ENCODE measurements around the gene RELN. TPM values are rescaled to one million over a fixed set of nuclear protein-coding genes. Genes with fewer than 3 reads are reported as not detected.

The RELN gene
- total RNA-seq, 1 experiment from 2014 or later: 0.20 TPM

- Histone ChIP-seq H3K4me1 (ENCODE audit: control insufficient read depth in 1 of 2, insufficient read depth in 2 of 2, low read length in 2 of 2) (no peaks in the 10 kb centered on the region), H4K20me1 (ENCODE audit: insufficient read depth) (no peaks in the 10 kb centered on the region), H3K4me2 (ENCODE audit: low read length) (no peak overlapping the region), H2AFZ (ENCODE audit: low read depth, low read length, poor library complexity, severe bottlenecking) (no peak overlapping the region), H3K9ac (ENCODE audit: low read length) (no peak overlapping the region), H3K9me2 (ENCODE audit: insufficient read depth) (no peaks in the 10 kb centered on the region), H3K27me3 (ENCODE audit: insufficient read depth, low read length) (peaks cover 69% of the 10 kb centered on the region), H3K4me3 (replicated peaks in 1 of 2; ENCODE audit: low read depth in 1 of 2, low read length in 2 of 2) (no peak overlapping the region), H3K36me3 (ENCODE audit: control insufficient read depth in 1 of 2, insufficient read depth in 2 of 2, low read length in 2 of 2) (no peaks in the 10 kb centered on the region), H3K79me2 (ENCODE audit: insufficient read depth, low read length) (no peaks in the 10 kb centered on the region), H3K27ac (ENCODE audit: low read depth, low read length) (no peak overlapping the region), H3K9me3 (ENCODE audit: control insufficient read depth in 1 of 2, insufficient read depth in 1 of 2, low read depth in 1 of 2, low read length in 2 of 2) (no peaks in the 10 kb centered on the region)
- POLR2A ChIA-PET: no interaction called here
- CTCF ChIA-PET: interaction anchor here (0.9 kb wide), 1 partner anchor 8 kb away, joined by 4 read pairs; no protein-coding TSS in a partner anchor
- no peak for TF ChIP-seq CBX3 (IDR thresholded peaks at IDR 0.05; ENCODE audit: low read depth)
- TF ChIP-seq POLR2A (IDR thresholded peaks at IDR 0.05; ENCODE audit: borderline replicate concordance, extremely low read depth, insufficient read depth, insufficient read length): no peak
- TF ChIP-seq RAD21 (IDR thresholded peaks at IDR 0.05; ENCODE audit: low read depth): no peak
- no peak for TF ChIP-seq TCF7L2 (IDR thresholded peaks at IDR 0.05; ENCODE audit: borderline replicate concordance, extremely low read depth, insufficient read depth, insufficient read length)
- no peak for TF ChIP-seq SRF (IDR thresholded peaks at IDR 0.05; ENCODE audit: low read depth)
- BruUV-seq (replicated peaks): no TSS peak
- intact Hi-C loops (cut with micrococcal nuclease): no loop called here
- DNase-seq (ENCODE audit: low read depth, low spot score) (no peak), ATAC-seq (no peak)
- RAD21 ChIA-PET (ENCODE audit: low non-redundant PET in 1 of 2, low total read pairs in 2 of 2, uncharacterized antibody in 2 of 2, unreplicated experiment in 2 of 2): interaction anchor here in 1 of 2 experiments (0.6 kb wide), 1 partner anchor 1354 kb away, joined by 3 read pairs; no protein-coding TSS in a partner anchor
These were observed 425.0 kb downstream of the RELN start for GRCh38 chr7:103564416-103564815.

- Histone ChIP-seq H2AFZ (ENCODE audit: low read depth, low read length, poor library complexity, severe bottlenecking) (no peak overlapping the region), H3K9ac (ENCODE audit: low read length) (no peak overlapping the region), H3K4me2 (ENCODE audit: low read length) (no peak overlapping the region), H3K9me2 (ENCODE audit: insufficient read depth) (no peaks in the 10 kb centered on the region), H3K36me3 (ENCODE audit: control insufficient read depth in 1 of 2, insufficient read depth in 2 of 2, low read length in 2 of 2) (no peaks in the 10 kb centered on the region), H3K27ac (ENCODE audit: low read depth, low read length) (no peak overlapping the region), H4K20me1 (ENCODE audit: insufficient read depth) (no peaks in the 10 kb centered on the region), H3K4me3 (replicated peaks in 1 of 2; ENCODE audit: low read depth in 1 of 2, low read length in 2 of 2) (no peak overlapping the region), H3K9me3 (ENCODE audit: control insufficient read depth in 1 of 2, insufficient read depth in 1 of 2, low read depth in 1 of 2, low read length in 2 of 2) (no peaks in the 10 kb centered on the region), H3K4me1 (ENCODE audit: control insufficient read depth in 1 of 2, insufficient read depth in 2 of 2, low read length in 2 of 2) (no peaks in the 10 kb centered on the region), H3K27me3 (ENCODE audit: insufficient read depth, low read length) (peaks cover 66% of the 10 kb centered on the region), H3K79me2 (ENCODE audit: insufficient read depth, low read length) (no peaks in the 10 kb centered on the region)
- BruUV-seq (replicated peaks): no TSS peak
- RAD21 ChIA-PET (ENCODE audit: low non-redundant PET in 1 of 2, low total read pairs in 2 of 2, uncharacterized antibody in 2 of 2, unreplicated experiment in 2 of 2): no interaction called here
- CTCF ChIA-PET: no interaction called here
- intact Hi-C loops (cut with micrococcal nuclease): no loop called here
- POLR2A ChIA-PET: no interaction called here
- TF ChIP-seq CEBPB (IDR thresholded peaks at IDR 0.05; ENCODE audit: low read depth): no peak
- no peak for TF ChIP-seq ELF1 (IDR thresholded peaks at IDR 0.05; ENCODE audit: borderline replicate concordance, low read depth)
- TF ChIP-seq ATF3 (IDR thresholded peaks at IDR 0.05): no peak
- DNase-seq (ENCODE audit: low read depth, low spot score) (no peak), ATAC-seq (no peak)
These were observed 429.3 kb downstream of the RELN start for GRCh38 chr7:103560136-103560535.

Data from HCT116 (cell line).